DND-41 (cell line): Measurements from ENCODE around the gene CTNNA3.

Experiments
- ATAC-seq: fragments of 200-7000 bp; cut with Tn5 transposase; 3 replicates; pipeline ENCODE4 v1.9.1; 2021; ENCODE audit warnings: low read depth; ENCODE audit not compliant: insufficient read depth
- DNase-seq: peaks from one replicate; pipeline ENCODE4 v3.0.0-alpha.2; 2020
- H2AFZ ChIP-seq: 2 replicates; pipeline ENCODE4 v1.6.0; 2012; ENCODE audit warnings: low read depth, low read length
- H3K27ac ChIP-seq: 2 replicates; pipeline ENCODE4 v1.5.1; 2012; ENCODE audit warnings: low read length, inconsistent platforms
- H3K27me3 ChIP-seq: fragments of 200-600 bp; sonication (generic); 2 replicates; pipeline ENCODE4 v1.6.0; 2012; ENCODE audit warnings: low read length, mild to moderate bottlenecking, inconsistent platforms; ENCODE audit not compliant: insufficient read depth, poor library complexity
- H3K36me3 ChIP-seq: 2 replicates; pipeline ENCODE4 v1.5.1; 2012; ENCODE audit warnings: low read length, inconsistent platforms; ENCODE audit not compliant: insufficient read depth
- H3K4me1 ChIP-seq: 2 replicates; pipeline ENCODE4 v1.5.1; 2012; ENCODE audit warnings: mild to moderate bottlenecking, low read length; ENCODE audit not compliant: insufficient read depth
- H3K4me2 ChIP-seq: 2 replicates; pipeline ENCODE4 v1.6.0; 2012; ENCODE audit warnings: mild to moderate bottlenecking, moderate library complexity, low read length, inconsistent platforms; ENCODE audit not compliant: insufficient read depth
- H3K4me3 ChIP-seq, 2 experiments: fragments of 200-600 bp in 1 of 2; shearing (Covaris generic) in 1 of 2; 2 replicates each; pipeline ENCODE4 v1.5.1; 2012 to 2016; ENCODE audit warnings: inconsistent platforms in 2 of 2, low read length in 2 of 2, mild to moderate bottlenecking in 2 of 2, low read depth in 1 of 2, moderate library complexity in 1 of 2
- H3K79me2 ChIP-seq: 2 replicates; pipeline ENCODE4 v1.6.0; 2012; ENCODE audit warnings: low read length, inconsistent platforms; ENCODE audit not compliant: insufficient read depth
- H3K9ac ChIP-seq: 2 replicates; pipeline ENCODE4 v1.6.0; 2012; ENCODE audit warnings: low read depth, mild to moderate bottlenecking, inconsistent platforms, low read length, moderate library complexity
- H3K9me3 ChIP-seq: 2 replicates; pipeline ENCODE4 v1.5.1; 2012; ENCODE audit warnings: low read length, moderate library complexity, mild to moderate bottlenecking, inconsistent platforms; ENCODE audit not compliant: insufficient read depth, severe bottlenecking
- H4K20me1 ChIP-seq: 2 replicates; pipeline ENCODE4 v1.6.0; 2012; ENCODE audit warnings: low read length; ENCODE audit not compliant: insufficient read depth
- CTCF ChIP-seq: IDR thresholded peaks from 2 replicates; pipeline ENCODE4 v1.5.1; 2012; ENCODE audit warnings: borderline replicate concordance, low read length, moderate library complexity, mild to moderate bottlenecking; ENCODE audit not compliant: poor library complexity, severe bottlenecking; ENCODE audit errors: extremely low read depth
- EZH2 ChIP-seq: IDR thresholded peaks from 3 replicates; pipeline ENCODE4 v1.6.1; 2012; ENCODE audit warnings: borderline replicate concordance, low read depth, mild to moderate bottlenecking, moderate library complexity, low read length, inconsistent platforms; ENCODE audit not compliant: severe bottlenecking

The CTNNA3 gene

GRCh38 chr10:66350622-66351399 lies 1345.2 kb downstream of the CTNNA3 start:
- H3K9me3 ChIP-seq, result no peaks in the 10 kb centered on the region
- no peak for TF ChIP-seq CTCF
- no peak for TF ChIP-seq EZH2
- no peak overlapping the region for H3K4me3 ChIP-seq
- DNase-seq (no peak), ATAC-seq (no peak)
- no peaks in the 10 kb centered on the region for H3K79me2 ChIP-seq
- H3K36me3 ChIP-seq, result no peaks in the 10 kb centered on the region
- no peak overlapping the region for H3K9ac ChIP-seq
- H3K27me3 ChIP-seq, result no peaks in the 10 kb centered on the region
- H2AFZ ChIP-seq, result no peak overlapping the region
- H3K4me2 ChIP-seq, result no peak overlapping the region
- H4K20me1 ChIP-seq, result no peaks in the 10 kb centered on the region
- H3K27ac ChIP-seq, result no peak overlapping the region
- H3K4me1 ChIP-seq, result no peaks in the 10 kb centered on the region

GRCh38 chr10:66349726-66350125 lies 1346.3 kb downstream of the CTNNA3 start:
- no peak overlapping the region for H3K4me2 ChIP-seq
- ATAC-seq (no peak), DNase-seq (no peak)
- H3K4me3 ChIP-seq, result no peak overlapping the region
- no peaks in the 10 kb centered on the region for H3K27me3 ChIP-seq
- no peak overlapping the region for H3K27ac ChIP-seq
- H3K36me3 ChIP-seq, result no peaks in the 10 kb centered on the region
- TF ChIP-seq CTCF (no peak), EZH2 (no peak)
- H2AFZ ChIP-seq, result no peak overlapping the region
- no peaks in the 10 kb centered on the region for H3K4me1 ChIP-seq
- no peaks in the 10 kb centered on the region for H3K79me2 ChIP-seq
- no peaks in the 10 kb centered on the region for H4K20me1 ChIP-seq
- no peaks in the 10 kb centered on the region for H3K9me3 ChIP-seq
- H3K9ac ChIP-seq, result no peak overlapping the region

GRCh38 chr10:66349076-66349475 lies 1346.9 kb downstream of the CTNNA3 start:
- no peak for TF ChIP-seq CTCF
- Histone ChIP-seq H3K4me3 (no peak overlapping the region), H3K79me2 (no peaks in the 10 kb centered on the region), H3K9me3 (no peaks in the 10 kb centered on the region), H4K20me1 (no peaks in the 10 kb centered on the region), H3K4me1 (no peaks in the 10 kb centered on the region), H3K4me2 (no peak overlapping the region), H3K36me3 (no peaks in the 10 kb centered on the region), H3K27ac (no peak overlapping the region), H3K9ac (no peak overlapping the region), H3K27me3 (no peaks in the 10 kb centered on the region), H2AFZ (no peak overlapping the region)
- ATAC-seq (no peak), DNase-seq (no peak)
